ENCODE data around the gene EFNA1.
"Not testable (repeated sequence)": the region's sequence is repeated elsewhere in the genome, so short reads cannot be mapped to it uniquely, and the experiment has no call there.

EFNA1 gene

DNA sequence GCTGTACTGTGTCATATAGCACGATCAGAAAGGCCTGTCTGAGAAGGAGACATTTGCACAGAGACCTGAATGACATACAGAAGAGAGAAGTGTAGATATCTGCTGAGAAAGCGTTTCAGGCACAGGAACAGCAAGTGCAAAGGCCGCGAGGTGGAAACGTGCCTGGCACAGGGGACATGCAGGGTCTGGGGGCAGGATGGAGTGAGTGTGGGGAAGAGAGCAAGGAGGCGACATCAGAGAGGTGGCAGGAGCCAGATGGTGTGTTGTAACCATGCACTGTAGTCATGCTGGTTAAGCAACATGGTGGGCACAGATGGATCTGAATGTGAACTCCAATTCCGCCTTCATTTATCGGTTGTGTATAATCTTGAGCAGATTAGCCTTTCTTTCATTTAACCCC lies 32.5 kb downstream of the EFNA1 start:
- DNase-seq (ENCODE audit: insufficient read length, low spot score) (no peak), FAIRE-seq (no peak)
- TF ChIP-seq CTCF (IDR thresholded peaks at IDR 0.05; ENCODE audit: insufficient read depth, missing control alignments) = no peak

- not testable (repeated sequence) for FAIRE-seq; DNase-seq (ENCODE audit: insufficient read length, low spot score)
These were observed 35.0 kb downstream of the EFNA1 start for GRCh38 chr1:155162631-155163030.

- not testable (repeated sequence) for FAIRE-seq; DNase-seq (ENCODE audit: insufficient read length, low spot score)
These were observed 36.1 kb downstream of the EFNA1 start for GRCh38 chr1:155163785-155164184.

GRCh38 chr1:155164625-155165024 lies 36.9 kb downstream of the EFNA1 start:
- FAIRE-seq; DNase-seq (ENCODE audit: insufficient read length, low spot score): not testable (repeated sequence)

- no peak for TF ChIP-seq CTCF (IDR thresholded peaks at IDR 0.05; ENCODE audit: insufficient read depth, missing control alignments)
- FAIRE-seq (no peak), DNase-seq (ENCODE audit: insufficient read length, low spot score) (no peak)
These were observed 38.4 kb downstream of the EFNA1 start for GRCh38 chr1:155166051-155166470.

- no peak for TF ChIP-seq CTCF (IDR thresholded peaks at IDR 0.05; ENCODE audit: insufficient read depth, missing control alignments)
- DNase-seq (ENCODE audit: insufficient read length, low spot score) (no peak), FAIRE-seq (no peak)
These were observed 38.9 kb downstream of the EFNA1 start for GRCh38 chr1:155166471-155167165.

- peak; percentile 99 for TF ChIP-seq CTCF (IDR thresholded peaks at IDR 0.05; ENCODE audit: insufficient read depth, missing control alignments)
- DNase-seq (ENCODE audit: insufficient read length, low spot score) = peak; percentile 89
- no peak for FAIRE-seq
These were observed 39.8 kb downstream of the EFNA1 start for GRCh38 chr1:155167166-155168104.

DNA sequence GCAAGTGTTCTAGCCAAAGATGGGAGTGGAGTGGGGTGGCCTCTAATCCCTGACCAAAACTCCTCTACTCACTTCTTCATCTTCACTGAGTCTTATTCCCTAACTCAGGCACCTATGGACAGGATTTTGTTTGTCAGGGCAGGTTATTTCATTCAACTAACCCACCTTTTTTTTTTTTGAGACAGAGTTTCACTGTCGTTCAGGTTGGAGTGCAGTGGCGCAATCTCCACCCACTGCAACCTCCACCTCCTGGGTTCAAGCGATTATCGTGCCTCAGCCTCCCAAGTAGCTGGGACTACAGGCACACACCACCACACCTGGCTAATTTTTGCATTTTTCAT lies 40.4 kb downstream of the EFNA1 start:
- DNase-seq (ENCODE audit: insufficient read length, low spot score); FAIRE-seq: not testable (repeated sequence)

- no peak for TF ChIP-seq CTCF (IDR thresholded peaks at IDR 0.05; ENCODE audit: insufficient read depth, missing control alignments)
- DNase-seq (ENCODE audit: insufficient read length, low spot score) = no peak
- FAIRE-seq = no peak
These were observed 41.0 kb downstream of the EFNA1 start for GRCh38 chr1:155168456-155169210.

All from D721Med (cell line).